ENCODE data around the gene RPL5.

The RPL5 gene

DNA sequence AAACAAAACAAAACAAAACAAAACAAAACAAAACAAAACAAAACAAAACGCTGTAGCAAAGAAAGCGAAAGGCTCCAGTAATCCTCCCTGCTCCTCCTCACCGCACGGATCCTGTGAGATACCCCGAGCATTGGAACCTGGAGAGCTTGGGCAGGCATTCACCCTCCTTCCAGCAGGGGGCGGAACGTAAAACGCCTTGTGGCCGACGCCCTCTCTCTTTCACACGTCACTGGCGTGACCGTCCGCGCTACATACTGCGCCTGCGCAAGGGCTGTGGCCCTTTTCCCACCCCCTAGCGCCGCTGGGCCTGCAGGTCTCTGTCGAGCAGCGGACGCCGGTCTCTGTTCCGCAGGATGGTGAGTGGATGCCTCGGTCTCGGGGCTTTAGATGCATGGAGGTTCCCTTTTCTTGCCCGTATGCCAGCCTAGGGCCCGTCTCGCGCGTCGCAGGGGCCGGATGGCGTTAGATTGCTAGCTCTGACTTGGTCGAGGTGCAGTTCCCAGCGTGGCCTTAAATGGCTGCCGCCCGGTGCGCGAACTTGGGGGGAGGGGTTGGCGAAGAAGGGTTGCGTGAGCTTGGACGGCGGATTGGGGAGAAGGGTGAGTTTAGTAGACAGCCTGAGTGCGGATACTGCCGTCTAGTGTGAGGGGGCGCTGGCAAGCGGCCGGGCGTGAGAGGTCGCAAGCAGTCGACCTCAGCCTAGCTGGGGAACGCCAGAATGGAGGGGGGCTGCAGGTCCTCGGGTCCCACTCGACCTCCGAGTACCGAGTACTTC is at the start of gene RPL5:
TSS of gene RPL5 (plus strand) at position 279 of the 775 bp plus-strand sequence. CDS start at position 354, 75 bp downstream.
- peak; percentile 97 for DNase-seq (ENCODE audit: low spot score)

DNA sequence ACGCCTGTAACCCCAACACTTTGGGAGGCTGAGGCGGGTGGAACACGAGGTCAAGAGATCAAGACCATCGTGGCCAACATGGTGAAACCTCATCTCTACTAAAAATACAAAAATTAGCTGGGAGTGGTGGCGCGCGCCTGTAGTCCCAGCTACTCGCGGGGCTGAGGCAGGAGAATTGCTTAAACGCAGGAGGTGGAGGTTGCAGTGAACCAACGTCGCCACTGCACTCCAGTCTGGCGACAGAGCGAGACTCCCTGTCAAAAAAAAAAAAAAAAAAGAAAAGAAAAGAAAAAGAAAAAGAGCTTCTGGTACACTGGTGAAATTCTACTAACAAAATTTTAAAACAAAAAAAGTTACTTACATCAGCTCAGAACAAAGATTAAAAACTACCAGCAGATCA is 48.3 kb upstream of the RPL5 start:
- peak; percentile 32 for DNase-seq (ENCODE audit: low spot score)

DNA sequence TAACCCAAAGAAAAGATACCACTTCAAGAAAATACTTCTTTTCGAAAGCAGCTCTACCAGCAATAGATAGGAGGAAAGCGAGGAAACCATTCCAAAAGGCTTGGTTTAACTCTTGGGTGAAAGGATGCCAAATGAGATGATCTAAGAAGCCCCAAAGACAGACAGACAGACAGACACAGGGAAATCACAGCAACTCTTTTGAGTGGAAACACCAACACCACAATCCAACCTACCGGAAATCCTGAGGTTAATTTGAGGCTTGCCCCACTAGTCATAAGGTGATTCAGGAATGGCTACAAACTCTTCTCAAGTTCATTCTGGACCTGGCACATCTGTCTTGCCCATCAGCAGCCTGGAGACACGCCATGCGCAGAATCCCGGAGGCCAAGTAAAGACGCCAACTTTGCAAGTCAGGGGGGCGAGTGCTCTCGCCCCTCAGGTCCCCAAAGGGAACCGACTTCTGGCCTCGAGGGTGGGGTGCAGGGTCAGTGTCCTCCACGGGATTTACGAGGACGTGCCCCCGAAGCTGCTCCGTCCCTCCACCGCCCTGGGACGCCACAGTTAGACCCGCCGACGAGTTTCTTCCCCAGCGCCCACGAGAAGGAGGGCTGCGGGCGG is 47.7 kb upstream of the RPL5 start:
- DNase-seq (ENCODE audit: low spot score): peak; percentile 89

DNA sequence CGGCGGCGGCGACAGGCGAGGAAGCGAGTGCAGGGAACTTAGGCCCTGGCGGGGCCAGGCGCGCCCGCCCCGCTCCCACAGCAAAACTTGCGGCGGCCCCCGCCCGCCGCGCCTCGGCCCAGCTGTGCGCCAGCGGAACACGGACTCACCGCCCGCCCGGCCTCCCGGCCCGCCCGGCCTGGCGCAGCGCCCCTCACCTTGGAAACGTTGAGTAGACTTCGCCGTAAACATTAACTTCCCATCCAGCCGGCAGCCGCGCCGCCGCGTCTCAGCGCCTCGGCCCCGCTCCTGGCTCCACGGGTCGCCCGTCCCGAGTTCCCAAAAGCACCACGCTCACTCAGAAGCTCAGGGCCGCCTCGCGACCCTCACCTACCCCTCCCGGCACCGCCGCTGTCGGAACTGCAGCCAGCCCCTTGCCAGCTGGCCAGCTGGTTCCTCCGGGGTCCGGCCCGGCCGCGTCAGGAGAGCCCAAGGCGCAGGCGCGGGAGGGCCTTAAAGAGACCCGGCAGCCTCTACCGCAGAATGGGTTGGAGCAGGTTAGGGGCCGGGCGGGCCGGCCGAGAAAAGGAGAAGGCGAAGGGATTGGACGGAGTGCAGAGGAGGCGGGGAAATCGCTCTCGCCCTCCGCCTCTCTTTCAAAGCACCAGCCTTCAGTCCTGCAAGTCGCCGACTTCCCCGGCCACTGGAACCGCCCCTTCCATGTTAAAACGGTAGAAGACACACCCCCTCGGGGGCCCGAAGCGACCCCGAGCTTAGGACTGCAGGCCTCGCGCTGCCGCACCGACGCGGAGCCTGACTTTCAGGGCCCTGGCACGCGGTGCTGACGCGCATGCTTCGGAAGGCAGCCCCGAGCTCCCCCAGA is 47.0 kb upstream of the RPL5 start, which contains the start of gene EVI5:
TSS of gene EVI5 (minus strand) at position 470 of the 862 bp plus-strand sequence. CDS start 48,562 bp downstream, outside the sequence.
- peak; percentile 96 for DNase-seq (ENCODE audit: low spot score)

DNA sequence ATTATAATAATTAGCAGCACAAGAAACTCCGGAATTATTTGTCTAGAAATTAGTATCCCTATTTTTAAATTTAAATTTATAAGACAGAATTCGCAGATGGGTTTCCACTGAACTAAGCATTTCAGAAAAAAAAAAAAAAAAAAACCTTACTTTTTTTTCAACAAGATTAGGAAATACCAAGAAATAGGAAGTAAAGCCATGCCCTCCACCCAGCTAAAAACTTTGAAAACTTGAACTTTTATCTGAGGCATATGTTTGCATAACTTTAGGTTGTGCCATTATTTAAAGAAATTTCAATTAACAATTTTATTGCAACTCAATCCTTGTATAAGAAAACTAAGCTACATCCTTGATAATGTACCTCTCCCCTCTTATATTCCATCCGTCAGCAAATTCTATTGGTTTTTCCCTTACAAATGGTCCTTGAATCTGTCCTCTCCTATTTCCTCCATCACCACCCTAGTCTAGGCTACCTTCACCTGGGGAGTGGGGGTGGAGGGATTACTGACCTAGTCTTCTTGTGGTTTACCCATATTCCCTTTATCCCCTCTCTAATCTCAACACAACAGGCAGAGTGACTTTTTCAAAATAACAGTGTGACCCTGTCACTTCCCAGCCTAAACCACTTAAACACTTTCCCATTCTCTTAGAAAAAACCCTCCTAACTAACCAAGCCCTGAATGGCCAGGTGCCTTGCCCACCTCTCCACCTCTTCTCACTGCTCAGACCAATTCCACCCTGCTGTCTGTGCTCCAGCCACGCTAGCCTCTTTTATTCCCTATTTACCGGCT is 45.5 kb upstream of the RPL5 start:
- no peak for DNase-seq (ENCODE audit: low spot score)

DNA sequence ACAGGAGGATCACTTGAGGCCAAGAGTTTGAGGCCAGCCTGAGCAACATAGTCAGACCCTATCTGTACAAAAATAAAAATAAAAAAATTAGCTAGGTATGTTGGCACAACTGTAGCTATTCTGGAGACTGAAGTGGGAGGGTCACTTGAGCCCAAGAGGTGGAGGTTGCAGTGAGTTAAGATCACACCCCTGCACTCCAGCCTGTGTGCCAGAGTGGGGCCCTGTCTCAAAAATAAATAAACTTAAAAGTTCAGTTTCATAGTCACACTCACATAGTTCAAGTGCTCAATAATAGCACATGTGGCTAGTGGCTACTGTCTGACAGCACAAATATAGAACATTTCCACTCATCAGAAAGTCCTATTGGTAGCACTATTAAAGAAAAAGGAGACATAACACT is 41.8 kb upstream of the RPL5 start:
- DNase-seq (ENCODE audit: low spot score): no peak

DNA sequence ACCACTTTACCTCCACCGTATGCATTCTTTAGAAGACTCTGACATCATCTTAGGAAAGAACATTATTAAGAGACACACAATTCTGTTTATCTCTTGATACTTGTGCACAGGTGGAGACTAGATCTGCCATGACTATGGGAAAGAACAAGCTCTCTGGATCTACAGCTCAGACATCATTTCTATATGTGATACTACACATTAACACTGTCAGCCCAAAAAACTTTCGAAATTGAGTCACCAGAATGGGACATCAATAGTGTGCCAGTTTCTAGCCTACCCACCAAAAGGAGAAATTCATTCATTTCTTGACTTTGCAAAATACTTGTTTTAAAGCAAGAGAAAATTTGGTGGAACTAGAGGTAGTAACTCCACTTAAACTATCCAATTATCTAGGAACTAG is 41.0 kb upstream of the RPL5 start:
- DNase-seq (ENCODE audit: low spot score): no peak

DNA sequence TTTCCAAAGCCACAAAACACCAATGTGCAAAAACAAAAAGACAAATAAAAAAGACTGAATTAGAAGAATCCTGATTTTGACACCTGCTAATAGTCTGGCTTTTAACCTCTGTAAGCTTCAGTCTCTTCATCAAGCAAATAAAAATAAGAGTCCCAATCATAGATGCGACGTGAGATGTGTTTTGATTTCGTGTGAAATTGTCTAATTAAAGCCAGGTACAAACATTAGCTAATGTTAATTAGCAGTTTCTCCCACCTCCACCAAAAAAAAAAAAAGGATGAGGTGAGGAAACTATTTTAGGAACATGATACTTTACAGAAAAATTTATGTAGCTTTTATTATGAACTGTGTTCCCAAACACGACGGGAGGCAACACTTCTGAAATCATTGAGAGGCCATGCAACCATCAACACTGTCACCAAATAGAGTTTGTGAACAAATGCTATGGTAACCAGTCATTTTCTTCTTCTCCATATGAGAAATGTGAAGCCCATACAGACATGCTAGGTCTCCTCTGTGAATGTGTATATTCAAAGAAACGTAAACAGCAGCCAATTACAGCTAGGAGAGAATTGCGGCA is 40.3 kb upstream of the RPL5 start:
- DNase-seq (ENCODE audit: low spot score): no peak

DNA sequence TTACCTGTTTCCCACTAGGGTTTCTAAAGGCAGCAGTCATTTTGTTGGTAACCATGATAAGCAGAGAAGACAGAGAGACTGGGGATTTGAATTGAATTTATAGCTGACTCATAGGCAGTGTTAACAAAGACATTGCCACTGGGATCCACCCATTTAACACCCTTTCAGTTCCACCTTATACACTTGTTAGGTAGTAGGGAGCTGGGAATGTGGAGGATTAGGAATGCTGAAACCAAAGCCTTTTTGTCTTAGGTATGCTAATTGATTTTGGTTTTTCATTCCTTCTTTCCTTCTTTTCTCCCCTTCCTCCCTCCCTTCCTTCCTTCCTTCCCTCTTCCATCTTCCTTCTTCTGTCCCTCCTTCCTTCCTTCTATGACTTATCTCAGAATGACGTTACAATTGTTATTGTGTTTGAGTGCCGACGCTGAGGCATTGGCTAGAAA is 39.5 kb upstream of the RPL5 start:
- no peak for DNase-seq (ENCODE audit: low spot score)

DNA sequence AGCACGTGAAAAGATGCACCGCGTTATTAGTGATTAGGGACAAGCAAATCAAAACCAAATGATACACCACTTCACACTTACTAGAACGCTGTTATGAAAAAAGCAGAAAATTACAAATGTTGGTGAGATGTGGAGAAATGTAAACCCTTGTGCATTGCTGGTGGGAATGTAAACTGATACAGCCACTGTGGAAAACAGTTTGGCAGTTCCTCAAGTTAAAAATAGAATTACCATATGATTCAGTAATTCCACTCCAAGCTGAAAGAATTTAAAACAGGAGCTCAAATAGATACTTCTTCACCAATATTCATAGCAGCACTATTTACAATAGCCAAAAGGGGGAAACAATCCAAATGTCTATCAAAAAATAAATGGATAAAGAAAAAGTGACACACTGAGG is 36.7 kb upstream of the RPL5 start:
- no peak for DNase-seq (ENCODE audit: low spot score)

DNA sequence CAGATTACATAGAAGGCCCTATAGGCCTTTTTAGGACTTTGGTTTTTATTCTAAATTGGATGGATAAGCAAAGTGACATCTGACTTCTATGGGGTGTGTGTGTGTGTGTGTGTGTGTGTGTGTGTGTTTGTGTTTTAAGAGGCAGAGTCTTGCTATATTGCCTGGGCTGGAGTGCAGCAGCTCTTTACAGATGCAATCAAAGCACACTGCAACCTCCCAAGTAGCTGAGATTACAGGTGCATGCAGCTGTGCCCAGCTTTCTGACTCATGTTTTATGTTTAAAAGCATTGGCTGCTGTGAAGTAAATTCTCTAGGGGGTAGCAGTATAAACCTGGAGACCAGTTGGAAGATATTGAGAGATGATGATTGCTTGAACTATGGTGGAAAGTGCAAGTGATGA is 34.5 kb upstream of the RPL5 start:
- no peak for DNase-seq (ENCODE audit: low spot score)

DNA sequence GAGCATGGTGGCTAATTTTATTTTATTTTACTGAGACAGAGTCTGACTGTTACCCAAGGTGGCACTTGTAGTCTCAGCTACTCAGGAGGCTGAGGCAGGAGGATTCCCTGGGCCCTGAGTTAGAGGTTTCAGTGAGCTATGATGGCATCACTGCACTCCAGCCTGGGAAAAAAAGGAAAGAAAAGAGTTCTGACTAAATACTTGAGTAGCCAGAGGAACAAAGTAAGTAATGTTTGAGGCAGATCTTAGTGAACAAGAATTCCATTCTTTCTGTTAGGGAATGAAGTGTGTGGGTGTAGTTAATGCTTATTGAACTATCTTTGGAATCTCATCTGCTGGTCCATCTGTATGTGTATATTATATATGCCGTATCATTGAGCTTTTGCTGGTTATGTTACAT is 33.9 kb upstream of the RPL5 start:
- no peak for DNase-seq (ENCODE audit: low spot score)

DNA sequence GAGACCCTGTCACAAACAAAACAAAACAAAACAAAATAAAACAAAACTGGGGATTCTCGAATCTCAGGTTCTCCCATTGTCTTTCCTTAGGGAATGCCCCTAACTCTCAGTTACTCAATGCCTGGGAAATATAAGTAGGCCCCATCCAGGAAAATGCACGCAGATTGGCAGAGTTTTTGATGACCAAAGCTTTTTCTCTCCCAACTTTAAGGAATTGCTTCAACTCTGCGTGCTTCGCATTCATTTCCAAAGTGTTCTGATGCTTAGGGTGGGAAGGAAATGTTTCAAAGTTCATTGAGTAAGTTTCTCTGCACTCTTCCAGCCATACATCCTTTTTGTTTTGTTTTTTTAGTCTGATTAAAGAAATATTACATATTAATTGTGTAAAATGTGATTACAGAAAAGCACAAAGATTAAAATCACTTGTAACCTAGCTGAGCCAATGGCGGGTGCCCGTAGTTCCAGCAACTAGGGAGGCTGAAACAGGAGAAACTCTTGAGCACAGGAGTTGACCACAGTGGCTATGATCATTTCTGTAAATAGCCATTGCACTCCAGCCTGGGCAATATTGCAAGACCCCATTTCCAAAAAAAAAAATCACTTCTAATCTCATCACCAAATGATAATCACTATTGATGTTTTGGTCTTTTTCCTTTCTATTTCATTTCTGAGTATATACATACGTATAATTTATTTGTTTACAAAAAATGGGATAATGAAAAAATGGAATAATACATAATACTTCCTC is 28.5 kb upstream of the RPL5 start:
- no peak for DNase-seq (ENCODE audit: low spot score)

DNA sequence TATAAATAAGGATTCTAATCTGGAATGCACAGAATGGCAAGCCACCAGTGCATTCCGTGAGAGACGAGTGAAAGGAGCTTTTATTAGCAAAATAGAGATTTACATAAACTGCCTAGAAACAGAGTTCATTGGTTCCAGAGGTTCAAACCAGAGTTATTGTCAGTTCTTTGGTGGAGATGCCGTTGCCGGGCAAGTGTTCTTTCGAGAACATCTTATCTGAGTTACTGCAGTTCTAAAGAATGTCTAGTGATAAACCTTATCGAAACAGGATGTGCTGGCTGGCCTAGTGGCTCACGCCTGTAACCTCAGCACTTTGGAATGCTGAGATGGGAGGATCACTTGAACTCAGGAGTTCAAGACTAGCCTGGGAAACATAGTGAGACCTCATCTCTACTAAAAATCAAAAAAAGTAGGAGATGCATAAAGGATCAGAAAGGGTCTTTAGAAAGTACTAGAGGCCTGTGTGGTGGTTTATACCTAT is 27.1 kb upstream of the RPL5 start:
- peak; percentile 69 for DNase-seq (ENCODE audit: low spot score)

DNA sequence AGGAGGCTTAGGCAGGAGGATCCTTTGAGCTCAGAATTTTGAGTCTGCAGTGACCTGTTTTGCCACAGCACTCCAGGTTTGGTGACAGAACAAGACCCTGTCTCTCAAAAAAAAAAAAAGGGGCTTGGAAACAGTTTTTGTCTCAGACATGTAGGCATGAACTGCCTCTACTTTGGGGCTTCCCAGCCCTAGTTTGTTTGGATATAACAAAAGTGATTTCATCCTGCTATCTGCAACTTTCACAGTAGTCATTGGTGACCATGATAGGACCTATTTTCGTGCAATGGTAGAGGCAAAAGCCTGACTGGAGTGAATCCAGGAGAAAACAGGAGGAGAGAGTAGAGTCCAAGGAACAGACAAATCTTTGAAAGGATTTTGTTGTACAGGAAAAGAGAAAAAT is 26.6 kb upstream of the RPL5 start:
- no peak for DNase-seq (ENCODE audit: low spot score)

DNA sequence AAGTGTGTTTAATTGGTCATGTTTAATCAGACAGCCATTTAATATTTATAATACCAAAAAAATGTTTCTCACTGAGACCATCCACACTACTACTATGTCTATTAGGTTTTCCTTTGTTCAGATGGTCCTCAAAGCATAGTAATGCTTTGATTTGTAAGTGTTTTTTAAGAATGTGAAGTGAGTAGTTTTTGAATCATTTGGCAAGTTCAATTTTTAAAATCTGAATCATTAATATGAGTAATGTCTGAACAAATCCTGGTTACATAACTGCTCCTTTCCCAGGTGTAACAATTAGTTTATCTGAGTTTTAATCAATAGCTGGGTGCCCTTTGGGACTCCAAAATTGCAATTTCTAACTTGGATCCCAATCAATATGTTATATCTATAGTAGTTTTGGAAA is 23.5 kb upstream of the RPL5 start:
- DNase-seq (ENCODE audit: low spot score): peak; percentile 70

DNA sequence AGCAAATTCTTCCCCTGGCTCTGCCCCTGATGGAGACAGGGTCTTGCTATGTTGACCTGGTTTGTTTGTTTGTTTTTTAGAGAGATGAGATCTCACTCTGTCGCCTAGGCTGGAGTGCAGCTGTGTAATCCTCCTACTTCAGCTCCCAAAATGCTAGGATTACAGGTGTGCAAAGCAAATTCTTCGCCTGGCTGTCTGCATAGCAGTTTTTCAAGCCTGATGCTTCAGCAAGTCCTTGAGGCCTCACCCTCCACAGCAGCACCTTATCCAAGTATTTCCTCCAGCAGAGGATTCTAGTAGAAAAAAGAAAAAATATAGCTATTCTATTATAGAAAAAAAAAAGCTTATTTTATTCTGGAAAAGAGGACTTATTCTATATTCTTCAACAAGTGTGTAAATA is 15.1 kb upstream of the RPL5 start:
- DNase-seq (ENCODE audit: low spot score): no peak

DNA sequence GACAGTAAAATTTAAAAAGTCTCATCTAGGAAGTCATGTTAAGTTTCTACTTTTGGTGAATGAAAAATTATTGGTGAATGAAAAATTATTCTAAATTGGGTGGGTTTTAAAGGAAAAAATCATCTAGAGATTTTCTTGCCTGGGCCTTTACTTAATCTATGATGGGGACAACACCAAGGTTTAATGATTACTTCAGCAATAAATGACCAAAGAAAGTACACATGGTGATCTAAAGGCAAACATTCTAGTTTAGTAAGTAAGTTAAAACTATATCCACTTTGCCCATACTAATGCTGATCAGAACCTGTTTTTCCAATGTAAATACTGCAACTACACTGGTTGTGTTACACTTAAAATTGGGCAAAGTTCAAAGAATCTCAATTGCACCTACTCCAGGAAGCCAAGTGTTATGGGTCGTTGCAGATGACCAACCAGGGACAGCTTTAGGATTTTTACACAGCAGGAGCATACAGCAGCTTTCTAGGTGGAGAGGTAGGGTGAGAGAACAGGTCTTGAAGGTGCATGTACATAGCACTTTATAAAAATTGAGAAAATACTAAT is 14.6 kb upstream of the RPL5 start:
- no peak for DNase-seq (ENCODE audit: low spot score)

DNA sequence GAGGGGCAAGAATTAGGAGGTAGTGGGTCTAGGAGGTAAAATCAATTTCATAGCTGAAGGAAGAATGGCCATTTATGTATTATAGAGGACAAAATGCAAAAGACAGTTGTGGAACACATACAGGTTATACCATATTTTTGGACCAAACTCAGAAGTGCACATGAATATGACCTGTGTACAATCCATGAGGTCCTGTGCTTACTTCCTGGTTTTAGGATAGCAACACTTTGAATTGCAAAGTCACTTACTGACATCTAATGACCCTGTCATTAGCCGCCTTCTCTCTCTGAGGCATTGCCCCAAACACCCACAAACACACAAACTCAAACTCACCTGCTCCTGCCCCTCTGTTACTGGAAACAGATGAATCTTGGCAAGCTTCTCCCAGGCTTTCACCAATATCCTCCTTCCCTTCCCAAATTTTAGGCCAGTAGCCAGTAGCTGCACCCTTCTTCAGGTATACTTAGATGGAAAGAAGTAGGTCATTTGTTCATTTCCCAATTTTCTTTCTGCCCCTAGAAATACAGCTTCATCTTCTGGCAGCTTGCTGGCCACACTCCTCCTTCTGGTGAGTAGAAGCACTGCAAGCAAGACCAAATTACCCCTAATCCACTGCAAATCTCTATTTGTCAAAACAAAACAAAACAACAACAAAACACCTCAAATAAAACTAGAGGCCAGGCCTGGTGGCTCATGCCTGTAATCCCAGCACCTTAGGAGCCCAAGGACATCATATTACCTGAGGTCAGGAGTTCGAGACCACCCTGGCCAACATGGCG is 13.7 kb upstream of the RPL5 start:
- DNase-seq (ENCODE audit: low spot score): peak; percentile 62
